ENCODE results near the gene ZNF785. TPM values are rescaled to one million over a fixed set of nuclear protein-coding genes. Genes with fewer than 3 reads are reported as not detected.

Gene ZNF785
- total and polyA plus RNA-seq, 2 of the 13 experiments (the other 11 are each of a cell fraction or from before 2014, with no cell fraction given) = 0.01 TPM; not detected in 1

DNA sequence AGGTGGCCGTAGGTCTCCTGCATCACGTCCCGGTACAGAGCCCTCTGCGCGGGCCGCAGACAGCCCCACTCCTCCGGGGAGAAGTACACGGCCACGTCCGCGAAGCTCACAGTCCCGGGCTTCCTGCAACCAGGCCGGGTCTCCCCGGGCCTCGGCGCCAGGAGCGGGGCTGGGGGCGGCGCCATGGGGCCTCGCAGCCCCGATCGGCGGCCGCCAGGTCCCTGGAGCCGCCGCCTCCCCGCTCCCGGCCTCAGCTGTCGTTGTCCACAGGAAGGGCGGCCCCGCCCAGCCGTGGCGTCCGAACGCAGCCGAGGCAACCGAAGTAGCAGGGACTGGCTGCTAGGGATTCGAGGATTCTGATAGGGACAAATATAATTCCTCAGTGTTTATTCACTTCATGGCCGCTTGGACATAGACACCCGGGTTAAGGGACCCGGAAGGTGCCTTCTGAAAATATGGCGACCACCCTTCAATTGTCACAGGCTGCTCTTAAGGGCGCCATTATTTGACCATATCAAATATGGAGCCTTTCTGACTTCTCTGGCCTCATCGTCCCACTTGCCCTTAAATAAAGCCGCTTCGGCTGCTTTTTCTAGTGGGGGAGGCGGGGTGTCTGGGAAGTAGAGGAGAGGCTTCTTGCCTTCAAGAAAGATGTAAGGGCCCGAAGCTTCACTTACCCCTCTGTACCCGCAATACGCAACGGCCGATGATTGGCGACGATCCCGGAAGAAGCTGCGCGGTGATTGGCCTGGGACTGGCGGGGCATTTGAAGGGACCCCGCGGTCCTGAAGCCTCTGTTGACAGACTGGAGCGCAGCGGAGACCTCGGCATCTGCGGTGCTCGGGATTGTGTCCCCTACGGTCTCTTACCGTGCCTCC is 13.8 kb downstream of the ZNF785 start, which contains the start of gene ZNF688 (continued):
- TF ChIP-seq FOXC1 (CRISPR knock-in tag; IDR thresholded peaks at IDR 0.05; ENCODE audit: borderline replicate concordance) (0 out of 2 replicates have a peak, but pooled peaks have one; percentile 7), MAFK (conservative IDR thresholded peaks at IDR 0.05 in 1 of 2, IDR thresholded peaks at IDR 0.05 in 1 of 2; ENCODE audit: low read length in 2 of 2) (no peak), KDM4B (CRISPR knock-in tag; IDR thresholded peaks at IDR 0.05) (no peak), ISX (CRISPR knock-in tag; conservative IDR thresholded peaks at IDR 0.05) (no peak), ARID2 (CRISPR knock-in tag; IDR thresholded peaks at IDR 0.05; ENCODE audit: borderline replicate concordance) (0 out of 2 replicates have a peak, but pooled peaks have one; percentile 8), ARNT (IDR thresholded peaks at IDR 0.05) (no peak), SAFB2 (CRISPR knock-in tag; IDR thresholded peaks at IDR 0.05; ENCODE audit: borderline replicate concordance, low read depth) (peak; percentile 53; the same call in 1 of the 2 replicates), ZSCAN9 (CRISPR knock-in tag; IDR thresholded peaks at IDR 0.05; ENCODE audit: borderline replicate concordance) (peak; percentile 43; the same call in 1 of the 2 replicates), SIN3A (IDR thresholded peaks at IDR 0.05; ENCODE audit: borderline replicate concordance, low read depth, low read length) (peak; percentile 100), ARNT2 (CRISPR knock-in tag; IDR thresholded peaks at IDR 0.05; ENCODE audit: low read depth) (peak; percentile 60), ZNF350 (CRISPR knock-in tag; IDR thresholded peaks at IDR 0.05; ENCODE audit: borderline replicate concordance, low read depth) (no peak), ZNF256 (CRISPR knock-in tag; conservative IDR thresholded peaks at IDR 0.05) (no peak), RBM39 (IDR thresholded peaks at IDR 0.05; ENCODE audit: low read depth, low read length, poor library complexity, severe bottlenecking) (no peak), HCFC1 (IDR thresholded peaks at IDR 0.05; ENCODE audit: low read depth, low read length) (peak; percentile 57; the same call in 1 of the 2 replicates), ZFP90 (CRISPR knock-in tag; IDR thresholded peaks at IDR 0.05; ENCODE audit: borderline replicate concordance) (0 out of 2 replicates have a peak, but pooled peaks have one; percentile 61), AHR (CRISPR knock-in tag; IDR thresholded peaks at IDR 0.05) (peak; percentile 5; the same call in 1 of the 2 replicates), POLR2A (IDR thresholded peaks at IDR 0.05; ENCODE audit: insufficient read depth in 1 of 2, low read depth in 2 of 2, low read length in 2 of 2) (peak; percentile 52 to 74), ZNF205 (CRISPR knock-in tag; IDR thresholded peaks at IDR 0.05) (no peak; the same call in 1 of the 2 replicates), ZNF446 (CRISPR knock-in tag; IDR thresholded peaks at IDR 0.05) (peak; percentile 94)
- TF ChIP-seq, protein P1, sequence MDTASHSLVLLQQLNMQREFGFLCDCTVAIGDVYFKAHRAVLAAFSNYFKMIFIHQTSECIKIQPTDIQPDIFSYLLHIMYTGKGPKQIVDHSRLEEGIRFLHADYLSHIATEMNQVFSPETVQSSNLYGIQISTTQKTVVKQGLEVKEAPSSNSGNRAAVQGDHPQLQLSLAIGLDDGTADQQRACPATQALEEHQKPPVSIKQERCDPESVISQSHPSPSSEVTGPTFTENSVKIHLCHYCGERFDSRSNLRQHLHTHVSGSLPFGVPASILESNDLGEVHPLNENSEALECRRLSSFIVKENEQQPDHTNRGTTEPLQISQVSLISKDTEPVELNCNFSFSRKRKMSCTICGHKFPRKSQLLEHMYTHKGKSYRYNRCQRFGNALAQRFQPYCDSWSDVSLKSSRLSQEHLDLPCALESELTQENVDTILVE (CRISPR knock-in tag; IDR thresholded peaks at IDR 0.05) = peak; percentile 57; the same call in 1 of the 2 replicates
- TF ChIP-seq, protein P2, sequence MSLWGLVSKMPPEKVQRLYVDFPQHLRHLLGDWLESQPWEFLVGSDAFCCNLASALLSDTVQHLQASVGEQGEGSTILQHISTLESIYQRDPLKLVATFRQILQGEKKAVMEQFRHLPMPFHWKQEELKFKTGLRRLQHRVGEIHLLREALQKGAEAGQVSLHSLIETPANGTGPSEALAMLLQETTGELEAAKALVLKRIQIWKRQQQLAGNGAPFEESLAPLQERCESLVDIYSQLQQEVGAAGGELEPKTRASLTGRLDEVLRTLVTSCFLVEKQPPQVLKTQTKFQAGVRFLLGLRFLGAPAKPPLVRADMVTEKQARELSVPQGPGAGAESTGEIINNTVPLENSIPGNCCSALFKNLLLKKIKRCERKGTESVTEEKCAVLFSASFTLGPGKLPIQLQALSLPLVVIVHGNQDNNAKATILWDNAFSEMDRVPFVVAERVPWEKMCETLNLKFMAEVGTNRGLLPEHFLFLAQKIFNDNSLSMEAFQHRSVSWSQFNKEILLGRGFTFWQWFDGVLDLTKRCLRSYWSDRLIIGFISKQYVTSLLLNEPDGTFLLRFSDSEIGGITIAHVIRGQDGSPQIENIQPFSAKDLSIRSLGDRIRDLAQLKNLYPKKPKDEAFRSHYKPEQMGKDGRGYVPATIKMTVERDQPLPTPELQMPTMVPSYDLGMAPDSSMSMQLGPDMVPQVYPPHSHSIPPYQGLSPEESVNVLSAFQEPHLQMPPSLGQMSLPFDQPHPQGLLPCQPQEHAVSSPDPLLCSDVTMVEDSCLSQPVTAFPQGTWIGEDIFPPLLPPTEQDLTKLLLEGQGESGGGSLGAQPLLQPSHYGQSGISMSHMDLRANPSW (CRISPR knock-in tag; IDR thresholded peaks at IDR 0.05; ENCODE audit: borderline replicate concordance) = no peak
- TF ChIP-seq, protein P3, sequence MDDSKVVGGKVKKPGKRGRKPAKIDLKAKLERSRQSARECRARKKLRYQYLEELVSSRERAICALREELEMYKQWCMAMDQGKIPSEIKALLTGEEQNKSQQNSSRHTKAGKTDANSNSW (CRISPR knock-in tag; IDR thresholded peaks at IDR 0.05; ENCODE audit: borderline replicate concordance) = no peak
- TF ChIP-seq, protein P4, sequence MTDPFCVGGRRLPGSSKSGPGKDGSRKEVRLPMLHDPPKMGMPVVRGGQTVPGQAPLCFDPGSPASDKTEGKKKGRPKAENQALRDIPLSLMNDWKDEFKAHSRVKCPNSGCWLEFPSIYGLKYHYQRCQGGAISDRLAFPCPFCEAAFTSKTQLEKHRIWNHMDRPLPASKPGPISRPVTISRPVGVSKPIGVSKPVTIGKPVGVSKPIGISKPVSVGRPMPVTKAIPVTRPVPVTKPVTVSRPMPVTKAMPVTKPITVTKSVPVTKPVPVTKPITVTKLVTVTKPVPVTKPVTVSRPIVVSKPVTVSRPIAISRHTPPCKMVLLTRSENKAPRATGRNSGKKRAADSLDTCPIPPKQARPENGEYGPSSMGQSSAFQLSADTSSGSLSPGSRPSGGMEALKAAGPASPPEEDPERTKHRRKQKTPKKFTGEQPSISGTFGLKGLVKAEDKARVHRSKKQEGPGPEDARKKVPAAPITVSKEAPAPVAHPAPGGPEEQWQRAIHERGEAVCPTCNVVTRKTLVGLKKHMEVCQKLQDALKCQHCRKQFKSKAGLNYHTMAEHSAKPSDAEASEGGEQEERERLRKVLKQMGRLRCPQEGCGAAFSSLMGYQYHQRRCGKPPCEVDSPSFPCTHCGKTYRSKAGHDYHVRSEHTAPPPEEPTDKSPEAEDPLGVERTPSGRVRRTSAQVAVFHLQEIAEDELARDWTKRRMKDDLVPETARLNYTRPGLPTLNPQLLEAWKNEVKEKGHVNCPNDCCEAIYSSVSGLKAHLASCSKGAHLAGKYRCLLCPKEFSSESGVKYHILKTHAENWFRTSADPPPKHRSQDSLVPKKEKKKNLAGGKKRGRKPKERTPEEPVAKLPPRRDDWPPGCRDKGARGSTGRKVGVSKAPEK (CRISPR knock-in tag; IDR thresholded peaks at IDR 0.05; ENCODE audit: borderline replicate concordance) = no peak
